Rectal smooth muscle tissue (tissue), 1 donor: ENCODE results near the gene C2CD3.

ENCODE experiments used
- H3K27ac ChIP-seq: one replicate; pipeline ENCODE4 v1.7.0; 2013; ENCODE audit warnings: low read depth, low read length, inconsistent platforms
- H3K27me3 ChIP-seq: one replicate; pipeline ENCODE4 v1.7.0; 2013; ENCODE audit warnings: low read length; ENCODE audit not compliant: control insufficient read depth, insufficient read depth
- H3K36me3 ChIP-seq: one replicate; pipeline ENCODE4 v1.7.0; 2013; ENCODE audit warnings: low read length; ENCODE audit not compliant: control insufficient read depth, insufficient read depth
- H3K4me1 ChIP-seq: one replicate; pipeline ENCODE4 v1.7.0; 2013; ENCODE audit warnings: low read length; ENCODE audit not compliant: control insufficient read depth, insufficient read depth
- H3K4me3 ChIP-seq: one replicate; pipeline ENCODE4 v1.7.0; 2013; ENCODE audit warnings: low read length
- H3K9ac ChIP-seq: one replicate; pipeline ENCODE4 v1.7.0; 2013; ENCODE audit warnings: low read length

C2CD3 gene

GRCh38 chr11:74018331-74019005 is 152.3 kb downstream of the C2CD3 start:
- peaks cover 14% of the 10 kb centered on the region for H3K4me1 ChIP-seq
- H3K27ac ChIP-seq: peak overlapping the region; percentile 68
- H3K36me3 ChIP-seq: no peaks in the 10 kb centered on the region
- H3K9ac ChIP-seq: no peak overlapping the region
- no peaks in the 10 kb centered on the region for H3K27me3 ChIP-seq
- no peak overlapping the region for H3K4me3 ChIP-seq

GRCh38 chr11:74017631-74018030 is 153.2 kb downstream of the C2CD3 start:
- Histone ChIP-seq H3K4me3 (no peak overlapping the region), H3K27me3 (no peaks in the 10 kb centered on the region), H3K9ac (no peak overlapping the region), H3K4me1 (peaks cover 14% of the 10 kb centered on the region), H3K36me3 (no peaks in the 10 kb centered on the region), H3K27ac (peak overlapping the region; percentile 68)

- H3K27ac ChIP-seq: no peak overlapping the region
- H3K9ac ChIP-seq: no peak overlapping the region
- H3K27me3 ChIP-seq: no peaks in the 10 kb centered on the region
- H3K36me3 ChIP-seq: peaks cover 2% of the 10 kb centered on the region
- H3K4me1 ChIP-seq: peaks cover 14% of the 10 kb centered on the region
- H3K4me3 ChIP-seq: no peak overlapping the region
These were observed 154.7 kb downstream of the C2CD3 start for GRCh38 chr11:74015919-74016684.

GRCh38 chr11:74014880-74015279 is 155.9 kb downstream of the C2CD3 start:
- no peak overlapping the region for H3K4me3 ChIP-seq
- H3K27ac ChIP-seq: no peak overlapping the region
- H3K36me3 ChIP-seq: peaks cover 2% of the 10 kb centered on the region
- H3K27me3 ChIP-seq: no peaks in the 10 kb centered on the region
- H3K9ac ChIP-seq: no peak overlapping the region
- peaks cover 14% of the 10 kb centered on the region for H3K4me1 ChIP-seq

GRCh38 chr11:74013141-74013540 is 157.7 kb downstream of the C2CD3 start:
- H3K27ac ChIP-seq: no peak overlapping the region
- no peak overlapping the region for H3K9ac ChIP-seq
- peaks cover 2% of the 10 kb centered on the region for H3K36me3 ChIP-seq
- peaks cover 2% of the 10 kb centered on the region for H3K4me1 ChIP-seq
- no peaks in the 10 kb centered on the region for H3K27me3 ChIP-seq
- H3K4me3 ChIP-seq: no peak overlapping the region

- Histone ChIP-seq H3K9ac (no peak overlapping the region), H3K4me1 (no peaks in the 10 kb centered on the region), H3K4me3 (no peak overlapping the region), H3K27ac (no peak overlapping the region), H3K27me3 (no peaks in the 10 kb centered on the region), H3K36me3 (peaks cover 2% of the 10 kb centered on the region)
These were observed 158.6 kb downstream of the C2CD3 start for GRCh38 chr11:74012074-74012809.

GRCh38 chr11:74011360-74012073 is 159.3 kb downstream of the C2CD3 start:
- no peaks in the 10 kb centered on the region for H3K27me3 ChIP-seq
- H3K36me3 ChIP-seq: peaks cover 2% of the 10 kb centered on the region
- H3K27ac ChIP-seq: no peak overlapping the region
- no peak overlapping the region for H3K4me3 ChIP-seq
- H3K4me1 ChIP-seq: no peaks in the 10 kb centered on the region
- H3K9ac ChIP-seq: no peak overlapping the region

GRCh38 chr11:74010306-74011300 is 160.2 kb downstream of the C2CD3 start:
- Histone ChIP-seq H3K4me3 (no peak overlapping the region), H3K27me3 (no peaks in the 10 kb centered on the region), H3K27ac (no peak overlapping the region), H3K9ac (no peak overlapping the region), H3K4me1 (no peaks in the 10 kb centered on the region), H3K36me3 (peaks cover 2% of the 10 kb centered on the region)

GRCh38 chr11:74009675-74010305 is 161.0 kb downstream of the C2CD3 start:
- Histone ChIP-seq H3K27me3 (no peaks in the 10 kb centered on the region), H3K27ac (no peak overlapping the region), H3K4me3 (no peak overlapping the region), H3K9ac (no peak overlapping the region), H3K4me1 (no peaks in the 10 kb centered on the region), H3K36me3 (peaks cover 2% of the 10 kb centered on the region)

- Histone ChIP-seq H3K27me3 (no peaks in the 10 kb centered on the region), H3K9ac (no peak overlapping the region), H3K4me3 (no peak overlapping the region), H3K4me1 (no peaks in the 10 kb centered on the region), H3K27ac (no peak overlapping the region), H3K36me3 (peaks cover 2% of the 10 kb centered on the region)
These were observed 161.6 kb downstream of the C2CD3 start for GRCh38 chr11:74009230-74009547.
